Measurements from ENCODE around the gene NOVA2.

Gene NOVA2

GRCh38 chr19:45935267-45935666 lies 38.4 kb downstream of the NOVA2 start:
- Histone ChIP-seq H3K36me3 (ENCODE audit: insufficient read depth, low read length) (no peaks in the 10 kb centered on the region), H3K4me1 (ENCODE audit: insufficient read depth, low read length) (no peaks in the 10 kb centered on the region), H3K4me3 (ENCODE audit: low read depth in 1 of 2, low read length in 2 of 2) (no peak overlapping the region), H3K4me2 (ENCODE audit: insufficient read depth, low read length) (no peak overlapping the region), H3K27me3 (ENCODE audit: insufficient read depth, low read length, poor library complexity) (peaks cover 6% of the 10 kb centered on the region), H3K9ac (ENCODE audit: low read depth, low read length) (no peak overlapping the region), H2AFZ (ENCODE audit: low read depth, low read length) (no peak overlapping the region), H4K20me1 (ENCODE audit: insufficient read depth, low read length) (no peaks in the 10 kb centered on the region), H3K27ac (ENCODE audit: low read length) (no peak overlapping the region), H3K9me3 (ENCODE audit: insufficient read depth, low read length, severe bottlenecking) (no peaks in the 10 kb centered on the region), H3K79me2 (ENCODE audit: insufficient read depth, low read length) (no peaks in the 10 kb centered on the region)
- TF ChIP-seq, protein P1, sequence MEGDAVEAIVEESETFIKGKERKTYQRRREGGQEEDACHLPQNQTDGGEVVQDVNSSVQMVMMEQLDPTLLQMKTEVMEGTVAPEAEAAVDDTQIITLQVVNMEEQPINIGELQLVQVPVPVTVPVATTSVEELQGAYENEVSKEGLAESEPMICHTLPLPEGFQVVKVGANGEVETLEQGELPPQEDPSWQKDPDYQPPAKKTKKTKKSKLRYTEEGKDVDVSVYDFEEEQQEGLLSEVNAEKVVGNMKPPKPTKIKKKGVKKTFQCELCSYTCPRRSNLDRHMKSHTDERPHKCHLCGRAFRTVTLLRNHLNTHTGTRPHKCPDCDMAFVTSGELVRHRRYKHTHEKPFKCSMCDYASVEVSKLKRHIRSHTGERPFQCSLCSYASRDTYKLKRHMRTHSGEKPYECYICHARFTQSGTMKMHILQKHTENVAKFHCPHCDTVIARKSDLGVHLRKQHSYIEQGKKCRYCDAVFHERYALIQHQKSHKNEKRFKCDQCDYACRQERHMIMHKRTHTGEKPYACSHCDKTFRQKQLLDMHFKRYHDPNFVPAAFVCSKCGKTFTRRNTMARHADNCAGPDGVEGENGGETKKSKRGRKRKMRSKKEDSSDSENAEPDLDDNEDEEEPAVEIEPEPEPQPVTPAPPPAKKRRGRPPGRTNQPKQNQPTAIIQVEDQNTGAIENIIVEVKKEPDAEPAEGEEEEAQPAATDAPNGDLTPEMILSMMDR (IDR thresholded peaks at IDR 0.05; ENCODE audit: borderline replicate concordance, extremely low read depth, low read length, poor library complexity, severe bottlenecking), result no peak
- TF ChIP-seq EZH2 (IDR thresholded peaks at IDR 0.05; ENCODE audit: borderline replicate concordance, low read depth, low read length, severe bottlenecking), result no peak
- ATAC-seq (ENCODE audit: insufficient read depth, low read depth) (no peak), DNase-seq (no peak)

DNA sequence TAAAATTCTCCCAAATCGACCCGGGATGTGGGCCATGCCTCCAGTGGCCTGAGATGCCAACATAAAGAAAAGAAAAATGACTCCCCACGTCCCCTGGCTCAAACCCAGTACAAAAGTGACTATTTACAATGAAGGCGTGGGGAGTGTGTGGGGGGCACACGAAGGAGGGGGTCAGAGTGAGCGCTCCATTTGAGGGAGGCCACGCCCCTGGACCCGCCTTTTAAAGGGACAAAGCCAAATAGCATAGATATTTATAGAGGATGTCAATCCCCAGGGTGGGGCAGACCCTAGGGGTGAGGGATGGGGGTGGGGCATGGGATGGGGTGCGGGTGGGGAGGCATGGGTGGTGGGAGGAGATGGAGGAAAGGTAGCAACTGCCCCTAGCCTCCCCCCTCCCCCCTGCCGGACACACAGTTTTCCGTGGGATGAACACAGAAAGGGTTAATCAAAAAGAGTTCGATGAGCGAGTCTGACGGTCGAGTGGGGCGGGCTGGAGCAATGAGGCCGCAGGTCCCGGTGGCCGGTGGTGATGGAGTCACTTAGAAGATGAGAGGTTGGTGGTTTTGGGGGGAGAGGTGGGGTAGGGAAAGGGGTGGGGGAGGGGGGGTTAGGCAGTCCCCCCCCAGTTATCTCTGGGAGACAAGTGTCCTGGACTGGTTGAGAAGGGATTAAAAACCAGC lies 39.0 kb downstream of the NOVA2 start:
- ATAC-seq (ENCODE audit: insufficient read depth, low read depth) (no peak), DNase-seq (peak; percentile 23)
- H3K27ac ChIP-seq (ENCODE audit: low read length), result no peak overlapping the region
- H3K9ac ChIP-seq (ENCODE audit: low read depth, low read length), result no peak overlapping the region
- H3K4me1 ChIP-seq (ENCODE audit: insufficient read depth, low read length), result no peaks in the 10 kb centered on the region
- peaks cover 6% of the 10 kb centered on the region for H3K27me3 ChIP-seq (ENCODE audit: insufficient read depth, low read length, poor library complexity)
- H2AFZ ChIP-seq (ENCODE audit: low read depth, low read length), result no peak overlapping the region
- no peaks in the 10 kb centered on the region for H3K79me2 ChIP-seq (ENCODE audit: insufficient read depth, low read length)
- TF ChIP-seq, protein P1 (IDR thresholded peaks at IDR 0.05; ENCODE audit: borderline replicate concordance, extremely low read depth, low read length, poor library complexity, severe bottlenecking), result no peak
- TF ChIP-seq EZH2 (IDR thresholded peaks at IDR 0.05; ENCODE audit: borderline replicate concordance, low read depth, low read length, severe bottlenecking), result no peak
- no peak overlapping the region for H3K4me2 ChIP-seq (ENCODE audit: insufficient read depth, low read length)
- H3K4me3 ChIP-seq (ENCODE audit: low read depth in 1 of 2, low read length in 2 of 2), result no peak overlapping the region
- H4K20me1 ChIP-seq (ENCODE audit: insufficient read depth, low read length), result no peaks in the 10 kb centered on the region
- no peaks in the 10 kb centered on the region for H3K36me3 ChIP-seq (ENCODE audit: insufficient read depth, low read length)
- no peaks in the 10 kb centered on the region for H3K9me3 ChIP-seq (ENCODE audit: insufficient read depth, low read length, severe bottlenecking)

DNA sequence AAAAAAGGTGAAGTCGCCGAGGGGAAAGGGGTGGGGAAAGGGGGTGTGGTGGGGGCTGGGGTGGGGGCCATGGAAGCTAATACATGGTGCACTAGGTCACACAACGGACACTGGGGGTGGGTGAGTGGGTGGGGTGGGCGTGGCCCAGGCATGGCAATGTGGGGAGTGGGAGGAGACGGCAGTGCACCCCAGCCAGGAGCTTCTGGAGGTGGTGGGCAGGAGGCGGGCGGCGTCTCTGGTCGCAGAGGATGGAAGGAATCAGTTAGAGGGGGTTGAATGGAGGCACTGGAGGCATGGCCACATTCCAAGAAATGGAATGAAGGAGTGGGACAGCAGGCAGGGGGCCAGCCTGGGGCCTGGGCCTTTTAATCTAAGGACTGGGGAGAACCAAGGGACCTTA lies 39.9 kb downstream of the NOVA2 start:
- H3K4me1 ChIP-seq (ENCODE audit: insufficient read depth, low read length), result 0 out of 2 replicates have a peak, but pooled peaks cover 2% of the 10 kb centered on the region
- no peak overlapping the region for H3K27ac ChIP-seq (ENCODE audit: low read length)
- H3K4me3 ChIP-seq (ENCODE audit: low read depth in 1 of 2, low read length in 2 of 2), result no peak overlapping the region
- ATAC-seq (ENCODE audit: insufficient read depth, low read depth) (no peak), DNase-seq (no peak)
- H4K20me1 ChIP-seq (ENCODE audit: insufficient read depth, low read length), result no peaks in the 10 kb centered on the region
- no peak overlapping the region for H3K9ac ChIP-seq (ENCODE audit: low read depth, low read length)
- no peaks in the 10 kb centered on the region for H3K79me2 ChIP-seq (ENCODE audit: insufficient read depth, low read length)
- H3K36me3 ChIP-seq (ENCODE audit: insufficient read depth, low read length), result no peaks in the 10 kb centered on the region
- H2AFZ ChIP-seq (ENCODE audit: low read depth, low read length), result no peak overlapping the region
- no peak overlapping the region for H3K4me2 ChIP-seq (ENCODE audit: insufficient read depth, low read length)
- H3K27me3 ChIP-seq (ENCODE audit: insufficient read depth, low read length, poor library complexity), result peaks cover 6% of the 10 kb centered on the region
- no peak for TF ChIP-seq EZH2 (IDR thresholded peaks at IDR 0.05; ENCODE audit: borderline replicate concordance, low read depth, low read length, severe bottlenecking)
- TF ChIP-seq, protein P1 (IDR thresholded peaks at IDR 0.05; ENCODE audit: borderline replicate concordance, extremely low read depth, low read length, poor library complexity, severe bottlenecking), result no peak
- H3K9me3 ChIP-seq (ENCODE audit: insufficient read depth, low read length, severe bottlenecking), result no peaks in the 10 kb centered on the region

All from DND-41 (cell line).